ENCODE measurements around the gene PYROXD2.

Gene PYROXD2

DNA sequence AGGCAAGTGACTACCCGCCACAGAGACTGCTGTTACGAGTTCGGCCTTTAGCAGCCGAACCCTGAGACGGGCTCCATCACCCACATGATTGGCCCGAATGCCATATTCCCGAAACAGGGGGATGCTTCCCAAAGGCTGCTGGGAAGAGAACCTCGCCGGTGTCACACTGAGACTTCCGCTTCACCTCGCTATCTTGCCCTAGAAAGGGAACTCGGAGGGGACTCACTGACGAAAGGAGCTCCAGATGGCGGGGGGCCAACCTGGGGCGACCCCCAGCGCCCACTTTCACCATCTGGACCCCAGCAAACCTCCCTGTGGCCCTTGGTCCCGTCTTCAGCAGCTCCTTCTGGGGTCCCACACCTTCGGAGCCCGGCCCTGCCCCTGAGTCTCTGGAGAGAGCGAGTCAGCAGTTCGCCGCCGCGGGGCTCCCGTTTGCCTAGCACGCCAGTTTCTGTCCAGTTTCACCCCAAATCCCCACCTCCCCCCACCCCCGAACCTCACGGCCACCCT lies 31.2 kb upstream of the PYROXD2 start:
- no peak for DNase-seq (ENCODE audit: low spot score)
- TF ChIP-seq CTCF (IDR thresholded peaks at IDR 0.05; ENCODE audit: extremely low read depth, missing control alignments): no peak

GRCh38 chr10:98445200-98445812 lies 30.3 kb upstream of the PYROXD2 start:
- no peak for DNase-seq (ENCODE audit: low spot score)
- TF ChIP-seq CTCF (IDR thresholded peaks at IDR 0.05; ENCODE audit: extremely low read depth, missing control alignments): no peak

GRCh38 chr10:98444314-98445006 lies 29.5 kb upstream of the PYROXD2 start:
- no peak for DNase-seq (ENCODE audit: low spot score)
- TF ChIP-seq CTCF (IDR thresholded peaks at IDR 0.05; ENCODE audit: extremely low read depth, missing control alignments): no peak

DNA sequence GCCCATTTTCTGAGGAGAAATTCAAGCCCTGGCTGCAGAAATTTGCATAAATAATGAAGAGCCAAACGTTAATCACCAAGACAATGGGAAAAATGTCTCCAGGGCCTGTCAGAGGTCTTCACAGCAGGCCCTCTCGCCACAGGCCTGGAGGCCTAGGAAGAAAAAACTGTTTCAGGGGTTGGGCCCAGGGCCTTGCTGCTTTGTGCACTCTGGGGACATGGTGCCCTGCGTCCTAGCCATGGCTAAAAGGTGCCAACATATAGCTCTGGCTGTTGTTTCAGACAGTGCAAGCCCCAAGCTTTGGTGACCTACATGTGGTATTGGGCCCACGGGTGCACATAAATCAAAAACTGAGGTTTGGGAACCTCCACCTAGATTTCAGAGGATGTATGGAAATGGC lies 23.7 kb upstream of the PYROXD2 start:
- no peak for TF ChIP-seq CTCF (IDR thresholded peaks at IDR 0.05; ENCODE audit: extremely low read depth, missing control alignments)
- no peak for DNase-seq (ENCODE audit: low spot score)

GRCh38 chr10:98436704-98437103 lies 21.7 kb upstream of the PYROXD2 start:
- DNase-seq (ENCODE audit: low spot score): no peak
- no peak for TF ChIP-seq CTCF (IDR thresholded peaks at IDR 0.05; ENCODE audit: extremely low read depth, missing control alignments)

DNA sequence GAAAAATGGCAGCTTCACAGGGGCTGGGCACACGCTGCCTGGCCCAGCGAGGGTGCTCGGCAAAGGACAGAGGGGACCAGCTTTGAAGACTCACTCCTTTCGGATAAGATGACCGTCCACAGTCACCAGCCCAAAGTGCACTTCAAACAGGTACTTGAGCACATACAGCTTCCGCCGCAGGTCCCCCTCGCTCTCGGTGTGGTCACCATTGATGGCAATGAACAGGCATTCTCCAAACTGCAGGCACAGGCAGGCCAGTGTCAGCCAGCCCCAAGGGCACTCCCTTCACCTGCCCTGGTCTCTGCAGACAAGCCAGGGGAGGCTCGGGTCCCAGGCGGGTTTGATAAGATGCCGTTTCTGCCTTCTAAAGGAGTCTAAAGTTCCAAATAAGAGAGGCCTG lies 20.2 kb upstream of the PYROXD2 start:
- no peak for DNase-seq (ENCODE audit: low spot score)
- no peak for TF ChIP-seq CTCF (IDR thresholded peaks at IDR 0.05; ENCODE audit: extremely low read depth, missing control alignments)

DNA sequence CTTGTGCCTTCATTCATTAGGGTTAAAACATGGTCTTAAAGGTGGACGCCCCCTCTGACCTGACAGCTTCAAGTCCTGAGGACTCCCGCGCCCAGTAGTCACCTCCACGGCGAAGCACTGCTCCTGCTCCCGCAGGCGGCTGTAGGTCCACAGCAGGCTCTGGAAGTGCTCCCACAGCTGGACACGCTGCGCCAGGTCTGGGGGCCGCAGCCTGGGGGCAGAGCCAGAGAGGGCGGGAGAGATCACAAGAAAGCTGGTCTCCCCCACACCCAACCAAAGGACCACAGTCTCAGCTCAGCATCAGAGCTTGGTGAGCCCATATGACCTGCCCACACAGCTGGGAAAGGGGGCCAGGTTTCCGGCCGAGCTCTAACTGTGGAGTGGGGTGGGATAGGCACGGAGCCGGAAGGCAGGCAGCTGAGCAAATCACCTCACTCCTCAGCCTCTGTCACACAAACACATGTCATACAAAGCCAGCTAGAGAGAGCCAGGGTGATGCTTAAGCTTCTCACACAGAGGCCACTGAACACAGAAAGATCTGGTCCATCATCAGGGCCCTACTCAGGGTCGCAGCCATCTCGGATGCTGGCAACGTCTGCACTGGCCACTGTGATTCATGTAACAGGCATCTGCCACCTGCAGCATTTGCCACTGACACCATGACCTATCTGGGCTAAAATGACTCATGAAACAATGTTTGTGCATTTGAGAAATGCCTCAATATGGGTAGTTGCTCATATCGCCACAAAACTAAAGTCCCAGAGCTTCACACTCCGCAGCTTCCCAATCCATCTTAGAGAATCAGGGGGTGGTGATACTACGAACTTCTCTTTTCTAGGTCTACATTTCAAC lies 19.1 kb upstream of the PYROXD2 start:
- no peak for DNase-seq (ENCODE audit: low spot score)
- TF ChIP-seq CTCF (IDR thresholded peaks at IDR 0.05; ENCODE audit: extremely low read depth, missing control alignments): no peak
